HG03558 (cell line): ENCODE data around the gene ZNF594.
"Not testable (repeated sequence)": the region's sequence is repeated elsewhere in the genome, so short reads cannot be mapped to it uniquely, and the experiment has no call there.

Source experiments
- ATAC-seq: cut with Tn5 transposase; IDR thresholded peaks from one replicate; pipeline ENCODE4 v1.9.1; 2021; ENCODE audit warnings: moderate number of reproducible peaks; ENCODE audit not compliant: unreplicated experiment; ENCODE audit errors: extremely low read depth

ZNF594 gene

GRCh38 chr17:5191541-5192417 is at the start of gene ZNF594:
ZNF594 (minus strand) TSS chr17:5191868; CDS start chr17:5184256, 7,612 bp downstream.
- ATAC-seq = peak; percentile 75

- not testable (repeated sequence) for ATAC-seq
Measured at GRCh38 chr17:5239769-5240168, 48.1 kb upstream of the ZNF594 start.

GRCh38 chr17:5238333-5238732 is 46.7 kb upstream of the ZNF594 start:
- no peak for ATAC-seq

- ATAC-seq = no peak
Measured at GRCh38 chr17:5237541-5238016, 45.9 kb upstream of the ZNF594 start.

- no peak for ATAC-seq
Measured at GRCh38 chr17:5236938-5237540, 45.4 kb upstream of the ZNF594 start.

- no peak for ATAC-seq
Measured at GRCh38 chr17:5234645-5235576, 43.2 kb upstream of the ZNF594 start, which contains the start of gene SCIMP. SCIMP (minus strand) TSS chr17:5234860; CDS start chr17:5234755, 105 bp downstream.

- ATAC-seq = not testable (repeated sequence)
Measured at GRCh38 chr17:5233492-5233891, 41.8 kb upstream of the ZNF594 start.

- no peak for ATAC-seq
Measured at GRCh38 chr17:5226940-5227878, 35.5 kb upstream of the ZNF594 start.

- no peak for ATAC-seq
Measured at GRCh38 chr17:5225668-5226457, 34.2 kb upstream of the ZNF594 start.

- ATAC-seq = not testable (repeated sequence)
Measured at GRCh38 chr17:5221912-5222311, 30.2 kb upstream of the ZNF594 start.

GRCh38 chr17:5220074-5220473 is 28.4 kb upstream of the ZNF594 start:
- no peak for ATAC-seq

- ATAC-seq = no peak
Measured at GRCh38 chr17:5219536-5219935, 27.9 kb upstream of the ZNF594 start.

GRCh38 chr17:5217562-5217961 is 25.9 kb upstream of the ZNF594 start:
- ATAC-seq = not testable (repeated sequence)

GRCh38 chr17:5211458-5211857 is 19.8 kb upstream of the ZNF594 start:
- no peak for ATAC-seq

- ATAC-seq = no peak
Measured at GRCh38 chr17:5210614-5211252, 19.1 kb upstream of the ZNF594 start.

GRCh38 chr17:5210091-5210490 is 18.4 kb upstream of the ZNF594 start:
- ATAC-seq = no peak

GRCh38 chr17:5209396-5209795 is 17.7 kb upstream of the ZNF594 start:
- ATAC-seq = no peak

- no peak for ATAC-seq
Measured at GRCh38 chr17:5203908-5204294, 12.2 kb upstream of the ZNF594 start.
